GM19099 (cell line): ENCODE data around the gene FHAD1.

Experiments
- POLR2A ChIP-seq: IDR thresholded peaks from 3 replicates; pipeline ENCODE4 v1.6.1; 2011; ENCODE audit warnings: low read depth; ENCODE audit not compliant: insufficient read length; ENCODE audit errors: extremely low read depth

Gene FHAD1

DNA sequence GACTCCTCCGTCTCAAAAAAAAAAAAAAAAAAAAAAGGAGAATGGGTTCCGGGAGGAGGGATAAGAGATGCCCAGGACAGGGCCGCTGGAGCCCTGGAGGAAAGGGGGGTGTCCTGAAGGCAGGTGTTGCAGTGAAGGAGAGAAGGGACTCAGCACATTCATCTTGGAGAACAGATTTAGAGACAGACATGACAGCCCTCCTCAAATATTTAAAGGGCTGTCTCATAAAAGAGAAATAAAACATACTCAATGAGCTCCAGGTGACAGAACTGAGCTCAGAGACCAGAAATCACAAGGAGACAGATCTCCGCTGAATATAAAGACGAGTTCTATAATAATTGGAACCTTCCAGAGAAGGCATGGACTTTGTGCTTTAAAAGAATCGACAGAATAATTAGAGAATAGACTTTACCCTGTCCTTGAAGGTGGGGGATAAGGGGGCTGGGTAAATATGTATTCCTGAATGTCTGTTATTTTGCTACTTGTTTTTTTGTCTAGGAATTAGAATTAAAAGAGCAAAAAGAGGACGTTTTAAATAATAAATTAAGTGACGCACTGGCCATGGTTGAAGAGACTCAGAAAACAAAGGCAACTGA lies 110.7 kb downstream of the FHAD1 start:
- no peak for TF ChIP-seq POLR2A

- no peak for TF ChIP-seq POLR2A
Observed at GRCh38 chr1:15358565-15359133, 111.6 kb downstream of the FHAD1 start.

DNA sequence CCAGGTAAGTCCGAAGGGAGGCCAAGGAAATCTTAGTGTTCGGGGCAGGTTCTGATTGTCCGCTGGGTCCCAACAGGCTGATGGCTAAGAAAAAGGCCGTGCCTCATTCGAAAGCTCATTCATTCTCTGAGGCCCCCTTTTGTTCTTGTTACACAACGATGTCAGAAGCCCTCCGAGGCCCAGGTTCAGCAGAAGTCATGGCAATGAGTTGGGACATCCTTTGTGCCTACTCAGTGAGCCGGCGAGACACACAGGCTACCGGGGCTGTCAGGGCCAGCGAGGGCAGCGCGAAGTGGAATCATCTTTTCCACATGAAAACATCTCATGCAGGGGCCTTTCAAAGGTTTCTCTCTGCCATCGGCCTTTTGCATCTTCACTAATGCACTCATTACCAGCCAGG lies 113.7 kb downstream of the FHAD1 start:
- TF ChIP-seq POLR2A = no peak

DNA sequence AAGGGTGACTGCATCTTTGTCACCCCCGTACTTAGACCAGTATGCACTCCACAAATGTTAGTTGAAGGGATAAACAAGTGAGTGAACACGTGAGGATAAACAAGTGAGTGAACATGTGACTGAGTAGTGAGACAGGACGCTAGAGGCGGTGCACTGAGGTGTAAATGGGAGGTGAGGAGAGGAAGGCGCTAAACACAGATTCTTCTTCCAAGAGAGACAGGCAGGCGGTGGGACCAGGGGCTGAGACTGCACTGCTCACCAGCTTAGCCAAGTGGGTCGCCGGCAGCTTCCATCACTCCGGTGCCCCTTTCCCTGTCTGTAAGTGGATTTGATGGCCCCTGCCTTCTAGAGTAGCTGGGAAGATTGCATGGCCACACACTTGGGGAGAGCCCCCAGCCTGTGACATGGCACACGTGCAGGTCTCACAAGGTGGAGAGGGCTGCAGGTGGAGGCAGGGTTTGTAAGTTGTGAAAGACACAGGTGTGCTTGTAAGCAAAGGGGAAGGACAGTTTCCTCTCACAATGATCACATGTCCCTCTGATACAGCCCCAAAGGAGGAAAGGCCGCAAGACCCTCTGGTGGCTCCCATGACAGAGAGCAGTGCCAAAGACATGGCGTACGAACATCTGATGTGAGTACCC lies 115.2 kb downstream of the FHAD1 start:
- no peak for TF ChIP-seq POLR2A

DNA sequence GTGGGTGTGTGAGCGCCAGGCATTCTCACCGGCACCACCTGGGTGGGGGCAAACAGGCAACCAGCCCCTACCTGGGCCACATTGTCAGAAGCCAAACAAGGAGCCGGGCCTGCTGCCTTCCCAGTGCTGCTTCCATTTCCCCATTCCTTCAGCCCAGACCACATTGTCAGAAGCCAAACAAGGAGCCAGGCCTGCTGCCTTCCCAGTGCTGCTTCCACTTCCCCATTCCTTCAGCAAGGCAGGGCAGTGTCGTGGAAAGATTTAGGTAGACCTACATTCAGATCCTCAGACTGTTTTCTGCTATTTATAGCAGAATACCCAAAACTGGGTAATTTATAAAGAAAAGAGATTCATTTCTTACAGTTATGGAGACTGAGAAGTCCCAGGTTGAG lies 115.7 kb downstream of the FHAD1 start:
- no peak for TF ChIP-seq POLR2A

DNA sequence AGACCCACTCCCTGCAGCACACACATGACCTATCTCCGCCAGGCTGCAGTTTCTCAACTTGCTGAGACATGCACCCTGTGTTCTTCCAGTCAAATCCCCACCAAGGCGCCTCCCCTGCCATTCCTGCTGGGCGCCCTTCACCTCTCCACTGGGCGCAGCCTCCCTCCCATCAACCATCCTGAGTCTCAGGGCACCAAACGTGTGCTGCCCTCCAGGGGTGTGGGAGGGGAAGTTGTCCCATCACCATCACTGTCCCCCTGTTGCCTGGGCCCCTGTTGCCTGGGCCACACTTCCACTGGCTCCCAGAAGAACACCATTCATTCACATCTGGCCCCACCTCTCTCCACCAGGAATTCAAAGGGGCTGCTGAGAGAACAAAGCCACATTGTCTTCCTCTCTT lies 117.7 kb downstream of the FHAD1 start:
- TF ChIP-seq POLR2A = no peak

GRCh38 chr1:15368888-15369287 lies 121.9 kb downstream of the FHAD1 start:
- TF ChIP-seq POLR2A = no peak

DNA sequence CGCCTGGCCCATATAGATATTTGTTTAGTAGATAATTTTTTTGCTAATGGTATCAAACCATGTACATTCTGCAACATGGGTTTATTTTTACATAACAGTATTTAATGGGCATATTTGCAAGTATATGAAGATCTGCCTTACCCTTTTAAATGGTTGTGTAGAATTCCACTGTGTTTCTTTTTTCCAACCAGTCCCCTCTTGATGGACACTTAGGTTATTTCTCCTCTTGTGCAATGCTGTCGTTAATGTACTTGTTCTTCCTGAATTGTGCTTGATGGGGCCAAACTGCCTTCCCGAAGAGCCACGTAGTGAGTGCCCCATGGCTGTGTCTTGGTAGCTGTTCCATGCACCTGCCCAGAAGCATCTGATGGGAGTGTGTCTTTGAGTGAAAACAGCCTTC lies 123.2 kb downstream of the FHAD1 start:
- TF ChIP-seq POLR2A = no peak

GRCh38 chr1:15370781-15371520 lies 123.9 kb downstream of the FHAD1 start:
- TF ChIP-seq POLR2A = no peak

GRCh38 chr1:15371610-15372545 lies 124.9 kb downstream of the FHAD1 start:
- TF ChIP-seq POLR2A = no peak

- TF ChIP-seq POLR2A = no peak
Observed at GRCh38 chr1:15378729-15379128, 131.7 kb downstream of the FHAD1 start.

DNA sequence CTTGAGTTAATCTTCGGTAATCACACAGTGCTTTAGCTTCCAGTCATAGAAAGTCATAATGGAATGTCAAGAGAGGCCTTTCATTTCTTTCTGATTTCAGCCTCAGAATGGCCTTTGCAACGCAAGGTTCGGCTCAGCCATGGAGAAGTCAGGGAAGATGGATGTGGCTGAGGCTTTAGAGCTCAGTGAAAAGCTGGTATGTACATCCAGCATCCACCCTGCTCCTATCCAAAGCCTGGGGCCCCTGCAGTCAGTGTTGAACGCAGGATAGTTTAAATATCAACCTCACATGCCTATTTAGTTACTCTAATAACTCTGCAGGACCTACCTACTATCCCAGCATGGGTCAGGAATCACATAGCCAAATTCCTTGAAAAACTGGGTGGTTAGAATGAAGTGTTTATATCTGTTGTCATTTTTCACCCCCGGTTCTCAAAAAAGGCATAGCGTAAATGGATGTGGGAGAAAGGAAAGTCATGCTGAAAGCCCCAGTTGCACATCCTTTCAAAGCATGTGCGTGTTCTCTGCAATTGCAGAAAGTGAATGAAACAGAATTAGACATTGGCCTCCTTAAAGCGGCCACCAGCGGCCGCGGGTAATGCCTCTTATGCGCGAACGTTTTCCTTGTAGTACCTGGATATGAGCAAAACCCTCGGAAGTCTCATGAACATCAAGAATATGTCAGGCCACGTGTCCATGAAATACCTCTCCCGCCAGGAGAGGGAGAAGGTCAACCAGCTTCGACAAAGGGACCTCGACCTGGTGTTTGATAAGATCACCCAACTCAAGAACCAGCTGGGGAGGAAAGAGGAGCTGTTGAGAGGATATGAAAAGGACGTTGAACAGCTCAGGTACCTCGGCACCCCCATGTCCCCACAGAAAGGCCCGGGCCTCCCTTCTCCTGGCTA lies 133.8 kb downstream of the FHAD1 start:
- no peak for TF ChIP-seq POLR2A

- TF ChIP-seq POLR2A = no peak
Observed at GRCh38 chr1:15381805-15382204, 134.8 kb downstream of the FHAD1 start.

GRCh38 chr1:15382601-15383518 lies 135.8 kb downstream of the FHAD1 start:
- TF ChIP-seq POLR2A = no peak
